K562 (cell line): ENCODE results near the gene DHRS11. TPM values are rescaled to one million over a fixed set of nuclear protein-coding genes. Genes with fewer than 3 reads are reported as not detected.
A peak's percentile ranks its signal among the peaks of the same experiment; 100 is the strongest.

Experiments used
- ATAC-seq: fragments of 200-7000 bp; cut with Tn5 transposase; 3 replicates; pipeline ENCODE4 v1.9.1; 2020; ENCODE audit warnings: moderate library complexity
- BruUV-seq: library from RNA; stranded (reverse); fragments of 400-500 nt; replicated peaks from 2 replicates; lab custom pipeline; 2021; lab: Mats Ljungman, UMichigan
- CTCF ChIA-PET: fragments of 300-600 bp; formaldehyde crosslinking; extraction: SDS; loops from one replicate; lab custom pipeline; 2021; ENCODE audit warnings: low intra/inter-chr PET ratio; lab: Yijun Ruan, JAX
- POLR2A ChIA-PET: fragments of 300-600, 350-650 bp; sonication (Branson Sonifier 250); formaldehyde crosslinking; extraction: SDS; loops from one replicate; lab custom pipeline; 2021; ENCODE audit warnings: antibody characterized with exemption, inconsistent platforms; lab: Yijun Ruan, JAX
- DNase-seq, 4 experiments: peaks; one replicate each; pipeline versions ENCODE4 v3.0.0 to v3.0.0-alpha.2; 2011 to 2018; ENCODE audit warnings: low spot score in 3 of 4, mixed read lengths in 3 of 4; ENCODE audit errors: extremely low read depth in 1 of 4
- FAIRE-seq: peaks from 2 replicates; lab custom pipeline; 2011; peaks lifted over from hg19 to GRCh38; lab: Jason Lieb, UNC
- H2AFZ ChIP-seq: 2 replicates; pipeline ENCODE4 v1.6.0; 2011; ENCODE audit warnings: low read depth, low read length, control low read depth, inconsistent platforms
- H3K27ac ChIP-seq: fragments of 200-600 bp; 3 replicates; pipeline ENCODE4 v1.8.0; 2011; ENCODE audit warnings: low read depth, mild to moderate bottlenecking, control low read depth, inconsistent platforms, low read length, moderate library complexity, mixed read lengths; ENCODE audit errors: extremely low read depth
- H3K27me3 ChIP-seq, 2 experiments: fragments of 300-600 bp in 1 of 2; 2 replicates in 1 of 2; 3 replicates in 1 of 2; pipeline versions ENCODE4 v1.6.0 to v1.8.0; 2011; ENCODE audit warnings: inconsistent platforms in 2 of 2, low read length in 2 of 2, mild to moderate bottlenecking in 1 of 2, mixed read lengths in 1 of 2, moderate library complexity in 1 of 2; ENCODE audit not compliant: control insufficient read depth in 2 of 2, insufficient read depth in 2 of 2
- H3K36me3 ChIP-seq: fragments of 300-600 bp; 3 replicates; pipeline ENCODE4 v1.8.0; 2011; ENCODE audit warnings: mild to moderate bottlenecking, low read length, inconsistent platforms; ENCODE audit not compliant: control insufficient read depth, insufficient read depth
- H3K4me1 ChIP-seq, 2 experiments: fragments of 200-600 bp in 1 of 2; replicated peaks in 1 of 2; 2 replicates in 1 of 2; 3 replicates in 1 of 2; pipeline versions ENCODE4 v1.5.1 to v1.8.0; 2011; ENCODE audit warnings: inconsistent platforms in 2 of 2, low read length in 2 of 2, mild to moderate bottlenecking in 1 of 2, mixed read lengths in 1 of 2, moderate library complexity in 1 of 2; ENCODE audit not compliant: control insufficient read depth in 2 of 2, insufficient read depth in 2 of 2
- H3K4me2 ChIP-seq: 2 replicates; pipeline ENCODE4 v1.6.1; 2011; ENCODE audit warnings: low read length, control low read depth, inconsistent platforms, mixed read lengths; ENCODE audit not compliant: insufficient read depth
- H3K4me3 ChIP-seq: fragments of 200-600 bp; sonication (generic), shearing (Covaris generic); 2 replicates; pipeline ENCODE4 v1.5.1; 2016; ENCODE audit warnings: control low read depth, inconsistent platforms
- H3K79me2 ChIP-seq: fragments of 200-600 bp; 3 replicates; pipeline ENCODE4 v1.8.0; 2011; ENCODE audit warnings: low read length, inconsistent platforms; ENCODE audit not compliant: control insufficient read depth, insufficient read depth
- H3K9ac ChIP-seq, 2 experiments: 2 replicates each; pipeline versions ENCODE4 v1.6.0 to v1.6.1; 2011; ENCODE audit warnings: low read depth in 2 of 2, low read length in 2 of 2, control low read depth in 1 of 2, inconsistent platforms in 1 of 2, mild to moderate bottlenecking in 1 of 2, mixed read lengths in 1 of 2; ENCODE audit not compliant: insufficient read depth in 1 of 2
- H3K9me1 ChIP-seq: one replicate; pipeline ENCODE4 v1.6.0; 2011; ENCODE audit warnings: inconsistent platforms, mild to moderate bottlenecking, low read length, moderate library complexity; ENCODE audit not compliant: control insufficient read depth, insufficient read depth
- H3K9me3 ChIP-seq: replicated peaks from 2 replicates; pipeline ENCODE4 v1.5.1; 2011; ENCODE audit warnings: low read depth, low read length, inconsistent platforms; ENCODE audit not compliant: control insufficient read depth, insufficient read depth
- H4K20me1 ChIP-seq: replicated peaks from 2 replicates; pipeline ENCODE4 v1.6.1; 2011; ENCODE audit warnings: low read length, inconsistent platforms, mixed read lengths; ENCODE audit not compliant: control insufficient read depth, insufficient read depth
- MCM7 ChIP-seq, 2 experiments: fragments of 450-650 bp; IDR thresholded peaks; 2 replicates each; pipeline ENCODE4 v1.6.1; 2016 to 2018
- PKNOX1 ChIP-seq: fragments of 450-650 bp; IDR thresholded peaks from 2 replicates; pipeline ENCODE4 v1.6.1; 2016
- SRSF7 ChIP-seq: fragments of 200-400 bp; formaldehyde crosslinking; optimal IDR thresholded peaks from 2 replicates; pipeline ENCODE3; 2017; ENCODE audit warnings: mild to moderate bottlenecking, low read depth, low read length
- ZNF79 ChIP-seq: fragments of 250-450 bp; sonication (Bioruptor Pico); IDR thresholded peaks from 2 replicates; pipeline ENCODE4 v1.4.0; 2020; ENCODE audit warnings: low read depth, mild to moderate bottlenecking, moderate library complexity
- WGBS: fragments of 100-300 bp; shearing (Covaris generic); methylation state at CpG from one replicate; pipeline ENCODE4 v1.1.6; 2016; ENCODE audit warnings: low coverage, mixed read lengths; ENCODE audit not compliant: insufficient coverage; ENCODE audit errors: missing lambda C conversion rate; 5-methylcytosine and 5-hydroxymethylcytosine counted together
- in situ Hi-C: fragments of 300-500 bp; cut with MboI; formaldehyde crosslinking; loops from 4 replicates; pipeline ENCODE4 v1.15.0; 2018; ENCODE audit warnings: inconsistent platforms, mixed read lengths
- intact Hi-C: fragments of 100-400 bp; cut with micrococcal nuclease; formaldehyde crosslinking; loops from 2 replicates; pipeline ENCODE4 v1.14.2; 2022
- polyA plus RNA-seq, 8 experiments: library from polyadenylated mRNA; depleted of rRNA in 4 of 8; stranded (reverse) in 5 of 8; unstranded in 3 of 8; fragments of >200 nt; fragmentation: Nextera tagmentation in 2 of 8; fragmentation: Illumina TruSeq in 1 of 8; extraction: Ambion mirVana in 2 of 8; extraction: Trizol in 1 of 8; gene quantifications; 2 replicates each; pipeline versions ENCODE4 v1.2.1 to v1.2.3, GENCODE V29; 2011 to 2014; ENCODE audit warnings: inconsistent platforms in 1 of 8, missing spikeins in 1 of 8
- total RNA-seq, 7 experiments: library from RNA; depleted of rRNA in 6 of 7; stranded (reverse); fragments of >200 nt in 6 of 7; fragmentation: Illumina TruSeq in 2 of 7; extraction: Trizol in 2 of 7; gene quantifications; 2 replicates each; pipeline versions ENCODE4 v1.2.1 to v1.2.3, GENCODE V29; 2011 to 2021; ENCODE audit warnings: low replicate concordance in 1 of 7

DHRS11 gene
- total and polyA plus RNA-seq, 9 of the 15 experiments (the other 6 are each of a cell fraction or from before 2014, with no cell fraction given), result 15.2 to 123 (median 59.8) TPM

- peak overlapping the region in 1 of 2 experiments; percentile 79; a peak in 2 of 4 replicates for H3K9ac ChIP-seq
- in situ Hi-C loops, result loop anchor here (5.0 kb wide), 1 partner anchor 46 kb away; no protein-coding TSS in a partner anchor
These were observed 2.1 kb downstream of the DHRS11 start for GRCh38 chr17:36593656-36594316.

More at GRCh38 chr17:36593656-36594316, 2.1 kb downstream of the DHRS11 start:
- Histone ChIP-seq H3K9me3 (no peaks in the 10 kb centered on the region), H3K27me3 (no peaks in the 10 kb centered on the region), H3K79me2 (peaks cover 70% of the 10 kb centered on the region), H3K9me1 (no peaks in the 10 kb centered on the region), H2AFZ (no peak overlapping the region), H3K4me1 (peaks cover 65 to 71% of the 10 kb centered on the region in 2 experiments), H4K20me1 (no peaks in the 10 kb centered on the region; the same call in 1 of the 2 replicates), H3K36me3 (peaks cover 68% of the 10 kb centered on the region), H3K27ac (no peak overlapping the region), H3K4me3 (no peak overlapping the region; the same call in 1 of the 2 replicates), H3K4me2 (peak overlapping the region; percentile 84)
- ATAC-seq (no peak), DNase-seq (peak in 1 of 4 experiments; percentile 35), FAIRE-seq (no peak)
- ChIA-PET CTCF (no interaction called here), POLR2A (interaction anchor here (0.6 to 3.7 kb wide), 5 partner anchors 9 to 813 kb away, joined by 3 to 19 read pairs (median 5); partner anchors contain the start of genes ACACA, MYO19, PIGW and TADA2A)
- intact Hi-C loops, result no loop called here
- TF ChIP-seq SRSF7, result no peak
- no peak for TF ChIP-seq MCM7 (IDR thresholded peaks at IDR 0.05)
- peak; percentile 77 for TF ChIP-seq PKNOX1
- TF ChIP-seq ZNF79 (CRISPR knock-in tag), result no peak
- 47% methylated on average over 4 of the region's 8 CpGs for WGBS
- BruUV-seq, result TSS peak; percentile 39
